ENCODE measurements around the gene PYCR2. TPM values are rescaled to one million over a fixed set of nuclear protein-coding genes. Genes with fewer than 3 reads are reported as not detected.

PYCR2 gene
- total RNA-seq, 1 donor: 36.7 TPM

DNA sequence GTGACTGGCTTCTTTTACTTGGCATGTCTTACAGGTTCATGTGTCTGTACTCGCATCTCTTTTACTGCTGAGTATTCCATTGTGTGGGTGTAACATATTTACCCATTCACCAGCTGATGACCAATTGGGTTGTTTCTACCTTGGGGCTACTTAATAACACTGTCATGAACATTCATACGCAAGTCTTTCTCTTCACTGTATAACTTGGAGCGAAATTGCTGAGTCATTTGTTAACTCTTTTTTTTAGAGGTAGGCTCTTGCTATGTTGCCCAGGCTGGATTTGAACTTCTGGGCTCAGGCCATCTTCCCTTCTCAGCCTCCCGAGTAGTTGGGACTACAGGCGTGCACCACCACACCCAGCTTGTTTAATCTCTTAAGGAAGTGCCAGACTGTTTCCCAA lies 6.5 kb downstream of the PYCR2 start:
- no peak overlapping the region for H3K4me3 ChIP-seq (ENCODE audit: low read depth, low read length)
- peak; percentile 7 for DNase-seq (ENCODE audit: low read depth)
- TF ChIP-seq, protein P1, sequence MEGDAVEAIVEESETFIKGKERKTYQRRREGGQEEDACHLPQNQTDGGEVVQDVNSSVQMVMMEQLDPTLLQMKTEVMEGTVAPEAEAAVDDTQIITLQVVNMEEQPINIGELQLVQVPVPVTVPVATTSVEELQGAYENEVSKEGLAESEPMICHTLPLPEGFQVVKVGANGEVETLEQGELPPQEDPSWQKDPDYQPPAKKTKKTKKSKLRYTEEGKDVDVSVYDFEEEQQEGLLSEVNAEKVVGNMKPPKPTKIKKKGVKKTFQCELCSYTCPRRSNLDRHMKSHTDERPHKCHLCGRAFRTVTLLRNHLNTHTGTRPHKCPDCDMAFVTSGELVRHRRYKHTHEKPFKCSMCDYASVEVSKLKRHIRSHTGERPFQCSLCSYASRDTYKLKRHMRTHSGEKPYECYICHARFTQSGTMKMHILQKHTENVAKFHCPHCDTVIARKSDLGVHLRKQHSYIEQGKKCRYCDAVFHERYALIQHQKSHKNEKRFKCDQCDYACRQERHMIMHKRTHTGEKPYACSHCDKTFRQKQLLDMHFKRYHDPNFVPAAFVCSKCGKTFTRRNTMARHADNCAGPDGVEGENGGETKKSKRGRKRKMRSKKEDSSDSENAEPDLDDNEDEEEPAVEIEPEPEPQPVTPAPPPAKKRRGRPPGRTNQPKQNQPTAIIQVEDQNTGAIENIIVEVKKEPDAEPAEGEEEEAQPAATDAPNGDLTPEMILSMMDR (IDR thresholded peaks at IDR 0.05; ENCODE audit: insufficient read depth, low read depth, low read length): no peak

DNA sequence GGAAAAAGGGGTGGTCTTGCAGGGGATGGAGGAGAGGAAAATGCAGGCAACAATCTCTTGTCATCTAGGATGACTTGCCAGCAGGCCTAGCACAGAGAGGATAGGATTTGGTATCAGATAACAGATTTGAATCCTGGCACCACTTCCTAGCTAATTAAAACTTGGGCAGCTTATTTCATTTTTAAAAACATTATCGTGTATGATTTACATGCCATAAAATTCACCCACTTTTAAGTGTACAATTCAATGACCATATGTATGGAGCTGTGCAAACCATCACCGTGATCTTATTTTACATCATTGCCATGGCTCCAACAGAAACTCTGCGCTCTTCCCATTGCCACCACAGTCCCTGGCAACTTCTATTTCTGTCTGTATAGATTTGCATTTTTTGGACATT lies 6.9 kb downstream of the PYCR2 start:
- DNase-seq (ENCODE audit: low read depth): no peak
- no peak overlapping the region for H3K4me3 ChIP-seq (ENCODE audit: low read depth, low read length)
- TF ChIP-seq, protein P1 (IDR thresholded peaks at IDR 0.05; ENCODE audit: insufficient read depth, low read depth, low read length): no peak

DNA sequence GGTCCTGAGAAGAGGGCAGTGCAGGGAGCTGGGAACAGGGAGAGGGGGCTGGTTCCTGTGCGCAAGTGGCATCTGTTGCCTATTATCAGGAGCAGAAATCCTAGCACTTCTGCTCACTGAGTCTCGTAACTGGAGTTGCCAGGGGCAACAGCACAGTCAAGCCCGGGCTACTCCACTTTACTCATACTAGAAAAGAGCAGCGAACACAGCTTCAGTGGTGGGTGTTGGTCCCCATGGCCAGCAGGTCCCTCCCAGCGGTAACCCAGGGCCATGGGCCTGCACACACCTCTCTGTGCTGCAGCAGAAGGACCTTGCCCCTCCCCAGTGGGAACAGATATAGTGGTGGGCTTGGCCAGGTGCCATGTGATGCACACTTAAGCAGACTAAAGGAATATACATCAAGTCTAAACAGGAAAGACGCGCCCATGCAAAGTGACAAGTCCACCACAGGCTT lies 8.5 kb downstream of the PYCR2 start:
- TF ChIP-seq, protein P1 (IDR thresholded peaks at IDR 0.05; ENCODE audit: insufficient read depth, low read depth, low read length): no peak
- no peak overlapping the region for H3K4me3 ChIP-seq (ENCODE audit: low read depth, low read length)
- no peak for DNase-seq (ENCODE audit: low read depth)

DNA sequence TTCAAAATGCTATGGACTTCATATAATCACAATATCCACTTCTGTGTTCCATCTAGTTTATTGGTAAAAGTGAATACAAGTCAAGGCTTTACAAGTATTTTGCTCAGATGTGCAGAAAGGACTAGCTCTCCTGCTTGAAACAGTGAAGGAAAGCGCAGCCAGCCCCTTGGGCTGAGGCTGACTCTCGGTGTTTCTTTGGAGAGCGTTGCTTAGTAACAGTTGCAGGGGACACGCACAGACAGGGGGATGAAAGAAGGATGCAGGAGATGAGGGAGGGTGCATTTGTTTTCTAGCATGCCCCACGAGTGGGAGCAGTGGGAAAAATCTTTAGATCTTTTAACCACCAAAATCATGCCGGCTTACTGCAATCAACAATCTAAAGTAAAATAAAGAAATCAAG lies 9.1 kb downstream of the PYCR2 start:
- no peak overlapping the region for H3K4me3 ChIP-seq (ENCODE audit: low read depth, low read length)
- DNase-seq (ENCODE audit: low read depth): no peak
- TF ChIP-seq, protein P1 (IDR thresholded peaks at IDR 0.05; ENCODE audit: insufficient read depth, low read depth, low read length): no peak

DNA sequence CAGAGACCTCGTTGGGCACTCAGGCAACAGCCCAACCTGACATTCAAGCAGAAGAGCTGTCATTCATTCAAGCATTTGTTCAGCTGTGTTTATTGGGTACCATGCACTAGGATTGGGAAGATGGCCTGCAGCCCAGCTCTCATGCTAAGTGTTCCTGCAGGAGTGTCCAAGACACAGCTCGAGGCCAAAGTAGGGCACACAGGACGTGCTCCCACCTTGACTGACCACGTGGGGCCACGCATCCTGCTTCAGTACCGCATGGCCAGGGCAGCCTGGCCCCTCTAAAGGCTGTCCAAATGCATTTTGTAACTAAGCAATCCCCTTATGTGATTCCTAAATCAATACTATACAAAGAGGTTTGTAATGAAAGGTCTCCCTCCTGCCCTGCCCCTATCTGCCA lies 9.7 kb downstream of the PYCR2 start:
- no peak overlapping the region for H3K4me3 ChIP-seq (ENCODE audit: low read depth, low read length)
- TF ChIP-seq, protein P1 (IDR thresholded peaks at IDR 0.05; ENCODE audit: insufficient read depth, low read depth, low read length): no peak
- DNase-seq (ENCODE audit: low read depth): no peak

DNA sequence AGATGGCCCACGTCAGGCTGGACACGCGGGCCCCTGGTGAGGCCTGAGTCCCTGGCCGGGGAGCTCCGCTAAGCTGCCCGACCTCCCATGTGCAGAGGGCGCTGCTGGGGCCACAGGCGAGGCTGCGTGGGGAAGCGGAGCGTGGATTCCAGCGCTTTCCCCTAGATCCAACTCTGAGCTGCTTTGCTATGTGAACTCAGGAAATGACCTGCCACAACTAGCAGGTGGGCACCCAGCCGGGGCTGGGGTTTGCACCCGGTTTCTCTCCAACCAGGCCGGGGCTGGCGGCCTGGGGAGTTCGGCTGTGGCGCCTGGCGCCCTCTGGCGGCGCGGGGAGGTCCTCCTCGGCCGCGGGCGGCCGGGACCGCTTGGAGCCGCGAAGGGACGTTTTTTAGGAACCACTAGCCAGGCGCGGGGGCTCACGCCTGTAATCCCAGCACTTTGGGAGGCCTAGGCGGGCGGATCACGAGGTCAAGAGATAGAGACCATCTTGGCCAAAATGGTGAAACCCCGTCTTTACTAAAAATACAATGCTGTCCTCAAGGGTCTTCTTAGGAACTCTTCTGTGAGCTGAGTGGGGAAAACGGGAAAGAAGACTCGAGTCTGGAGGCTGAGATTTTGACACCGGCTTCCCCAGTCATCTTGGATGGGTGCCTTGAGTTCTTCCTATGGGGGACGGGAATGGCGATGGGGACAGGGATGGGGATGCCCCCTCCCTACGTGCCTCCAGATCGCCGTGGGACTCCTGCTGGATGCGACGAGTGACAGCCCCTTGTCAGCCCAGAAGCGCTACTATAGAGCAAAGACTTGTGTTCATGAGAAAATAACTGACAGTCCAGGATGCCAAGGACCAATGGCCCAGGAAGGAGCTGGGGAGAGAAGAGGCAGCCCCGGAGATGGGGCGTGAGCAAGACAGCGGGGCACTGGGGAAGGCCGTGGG lies 12.6 kb downstream of the PYCR2 start:
- H3K4me3 ChIP-seq (ENCODE audit: low read depth, low read length): no peak overlapping the region
- TF ChIP-seq, protein P1 (IDR thresholded peaks at IDR 0.05; ENCODE audit: insufficient read depth, low read depth, low read length): peak; percentile 91
- DNase-seq (ENCODE audit: low read depth): peak; percentile 51

All from fibroblast of villous mesenchyme (primary cell).